ENCODE results near the gene KRT33B.
"Not testable (repeated sequence)": the region's sequence is repeated elsewhere in the genome, so short reads cannot be mapped to it uniquely, and the experiment has no call there.

Gene KRT33B

DNA sequence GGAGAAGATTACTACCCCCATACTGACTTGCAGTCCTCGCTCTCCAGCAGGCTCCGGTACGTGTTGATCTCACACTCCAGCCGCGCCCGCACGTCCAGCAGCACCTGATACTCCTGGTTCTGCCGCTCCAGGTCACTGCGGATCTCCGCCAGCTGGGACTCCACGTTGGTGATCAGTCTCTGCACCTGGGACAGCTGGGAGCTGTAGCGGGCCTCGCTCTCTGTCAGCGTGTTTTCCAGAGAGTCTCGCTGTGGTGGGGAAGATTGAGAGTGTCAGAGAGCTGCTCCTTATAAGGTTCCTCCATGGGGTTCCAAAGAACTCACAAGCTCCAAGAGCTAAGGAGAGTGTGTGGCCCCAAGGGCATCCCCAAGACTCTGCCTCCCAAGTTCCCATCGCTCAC lies 23.2 kb downstream of the KRT33B start:
- not testable (repeated sequence) for DNase-seq (ENCODE audit: low read depth)

DNA sequence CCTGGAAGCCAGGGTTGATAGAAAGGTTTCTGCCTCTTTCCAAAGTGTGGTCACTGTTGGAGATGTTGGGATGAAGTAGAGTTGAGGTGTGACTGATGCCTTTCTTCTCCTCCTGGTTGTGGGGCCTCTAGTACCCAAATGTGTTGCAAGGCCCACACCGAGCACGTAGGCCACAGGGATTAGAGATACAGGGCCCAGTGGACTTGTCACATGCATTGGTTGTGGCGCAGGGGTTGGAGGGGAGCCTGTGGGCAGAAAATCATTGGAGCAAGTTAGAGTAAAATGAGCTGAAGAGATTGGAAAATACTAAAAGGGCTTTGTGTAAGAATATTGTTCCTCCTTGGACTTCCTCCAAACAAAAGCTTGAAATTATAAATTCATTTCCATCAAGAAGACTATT lies 23.6 kb downstream of the KRT33B start:
- DNase-seq (ENCODE audit: low read depth): no peak

GRCh38 chr17:41343029-41343428 lies 26.6 kb downstream of the KRT33B start:
- no peak for DNase-seq (ENCODE audit: low read depth)

DNA sequence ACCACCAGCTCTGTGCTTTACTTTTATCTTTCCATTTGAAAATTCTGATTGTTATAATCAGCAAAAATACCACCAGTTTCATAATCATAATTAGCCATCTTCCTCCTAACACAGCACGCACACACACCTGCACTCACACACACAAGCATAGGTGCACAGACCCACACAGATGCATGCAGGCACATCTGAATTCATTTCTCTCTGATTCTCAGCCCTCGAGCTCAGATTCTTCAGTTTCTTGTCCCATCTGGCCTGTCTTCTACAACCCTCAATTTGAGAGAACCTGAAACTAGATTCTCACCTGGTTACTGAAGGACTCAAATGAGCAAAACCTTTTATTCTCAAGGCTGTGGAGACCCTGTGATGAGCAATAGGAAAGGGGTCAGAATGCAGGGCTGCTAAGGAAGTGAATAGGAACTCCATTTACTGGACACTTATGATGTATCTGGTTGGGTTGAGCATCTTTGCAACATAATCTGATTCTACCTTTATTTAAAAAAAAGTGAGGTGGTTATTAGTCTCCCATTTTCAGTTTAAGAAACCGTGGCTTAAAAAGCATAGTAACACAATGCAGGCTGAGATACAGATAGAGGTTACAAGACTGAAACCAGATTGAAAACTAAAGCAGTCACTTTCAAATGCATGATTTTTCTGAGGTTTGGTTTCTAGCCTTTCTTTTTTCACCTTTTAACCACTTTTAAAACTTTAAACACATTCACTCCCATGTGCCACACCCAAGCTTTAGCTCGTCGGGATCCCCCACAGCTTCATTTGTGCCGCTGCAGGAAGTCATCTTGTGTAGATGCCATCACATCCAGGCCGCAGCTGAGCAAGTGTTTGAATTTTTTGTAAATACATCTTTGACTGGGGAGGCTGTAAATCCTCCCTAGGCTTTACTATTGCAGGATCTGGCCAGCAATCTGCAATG lies 28.4 kb downstream of the KRT33B start:
- DNase-seq (ENCODE audit: low read depth): no peak

GRCh38 chr17:41340494-41340893 lies 29.1 kb downstream of the KRT33B start:
- no peak for DNase-seq (ENCODE audit: low read depth)

GRCh38 chr17:41339571-41340172 lies 29.9 kb downstream of the KRT33B start:
- no peak for DNase-seq (ENCODE audit: low read depth)

GRCh38 chr17:41338961-41339485 lies 30.6 kb downstream of the KRT33B start:
- DNase-seq (ENCODE audit: low read depth): peak; percentile 37

GRCh38 chr17:41335747-41336146 lies 33.9 kb downstream of the KRT33B start:
- no peak for DNase-seq (ENCODE audit: low read depth)

- DNase-seq (ENCODE audit: low read depth): no peak
These were observed 35.0 kb downstream of the KRT33B start for GRCh38 chr17:41334385-41335305.

GRCh38 chr17:41333836-41334235 lies 35.8 kb downstream of the KRT33B start:
- DNase-seq (ENCODE audit: low read depth): no peak

DNA sequence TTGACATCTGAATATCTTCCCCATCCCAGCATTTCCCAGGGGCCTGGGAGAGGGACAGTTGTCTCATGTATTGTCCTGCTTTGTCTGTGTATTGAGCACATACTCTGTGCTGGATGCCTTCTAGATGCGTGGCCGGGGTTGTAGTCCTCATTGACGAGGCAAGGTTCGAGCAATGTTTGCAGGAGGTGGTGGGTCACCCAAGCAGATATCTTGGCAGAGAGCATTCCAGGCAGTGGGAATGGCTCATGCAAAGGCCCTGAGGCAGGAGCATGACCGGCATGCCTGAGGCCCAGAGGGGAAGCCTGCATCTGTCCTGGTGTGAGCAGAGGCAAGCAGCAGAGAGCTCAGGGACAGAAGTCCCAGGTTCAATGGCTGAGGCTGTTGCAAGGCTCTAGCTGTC lies 36.5 kb downstream of the KRT33B start:
- no peak for DNase-seq (ENCODE audit: low read depth)

- DNase-seq (ENCODE audit: low read depth): no peak
These were observed 37.4 kb downstream of the KRT33B start for GRCh38 chr17:41332239-41332638.

DNA sequence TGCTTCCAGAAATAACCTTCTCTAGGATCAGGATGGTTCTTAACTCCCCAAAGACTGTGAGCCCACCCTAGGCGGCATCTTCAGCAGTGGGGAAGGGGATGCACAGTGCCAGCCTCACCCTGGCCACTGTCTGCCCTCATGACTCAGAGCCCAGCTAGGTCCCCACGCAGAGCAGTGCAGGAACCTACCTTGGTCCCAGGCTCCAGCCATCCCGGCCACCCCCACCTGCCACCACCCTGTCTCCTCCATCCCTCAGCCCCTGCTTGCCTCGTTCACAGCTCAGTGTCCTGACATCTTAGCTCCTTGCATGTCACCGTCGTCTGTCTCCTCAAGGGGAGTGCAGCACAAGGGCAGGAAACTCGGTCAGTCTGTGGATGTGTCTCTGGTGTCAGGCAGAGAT lies 38.0 kb downstream of the KRT33B start:
- no peak for DNase-seq (ENCODE audit: low read depth)

DNA sequence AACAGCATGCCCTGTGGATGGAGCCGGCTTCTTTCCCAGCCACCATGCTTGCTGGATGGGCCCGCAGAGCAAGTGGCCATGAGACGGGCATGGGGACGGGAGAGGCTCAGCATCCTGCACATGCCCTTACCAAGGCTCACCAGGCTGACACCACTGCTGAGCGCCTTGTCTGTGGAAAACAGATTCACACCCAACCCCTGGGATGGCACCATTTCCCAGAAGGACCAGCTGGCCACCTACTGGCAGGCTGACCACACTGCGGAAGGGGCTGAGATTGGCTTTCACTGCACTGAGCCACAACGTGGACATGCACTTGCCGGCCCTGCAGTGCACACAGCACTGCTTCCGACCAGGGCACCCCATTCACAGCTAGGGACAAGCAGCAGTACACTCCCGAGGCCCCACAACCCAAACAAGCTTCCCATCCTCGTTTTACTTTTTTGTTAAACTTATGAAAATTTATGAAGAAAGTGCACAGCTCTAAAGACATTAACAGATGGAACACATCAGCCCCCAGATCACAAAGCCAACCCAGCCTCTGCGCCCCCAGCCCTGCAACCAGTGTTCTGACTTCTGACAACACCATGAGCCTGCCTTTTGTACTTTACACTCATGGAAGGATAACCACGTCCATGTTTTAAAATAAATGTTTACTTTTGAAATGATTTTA lies 40.2 kb downstream of the KRT33B start:
- no peak for DNase-seq (ENCODE audit: low read depth)

DNA sequence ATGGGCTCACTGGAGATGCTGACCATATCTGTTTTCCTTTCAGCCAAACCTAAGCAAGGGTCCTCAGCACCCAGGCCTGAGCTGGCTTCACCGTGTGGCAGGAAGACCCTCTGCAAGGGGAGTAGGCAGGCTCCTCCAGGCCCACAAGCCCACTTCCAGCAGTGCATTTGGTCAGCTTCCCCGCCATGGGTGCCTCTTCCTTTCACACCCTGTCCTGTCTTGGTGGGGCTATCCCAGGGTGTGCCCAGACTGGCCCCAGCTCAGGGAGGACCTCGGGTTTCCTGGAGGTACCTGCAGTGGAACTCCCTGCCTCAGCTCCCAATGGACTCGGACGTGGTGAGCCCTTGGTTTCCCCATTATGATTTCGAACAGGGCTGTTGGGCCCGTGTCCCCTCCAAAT lies 41.4 kb downstream of the KRT33B start:
- no peak for DNase-seq (ENCODE audit: low read depth)

- no peak for DNase-seq (ENCODE audit: low read depth)
These were observed 42.0 kb downstream of the KRT33B start for GRCh38 chr17:41327411-41328120.

DNA sequence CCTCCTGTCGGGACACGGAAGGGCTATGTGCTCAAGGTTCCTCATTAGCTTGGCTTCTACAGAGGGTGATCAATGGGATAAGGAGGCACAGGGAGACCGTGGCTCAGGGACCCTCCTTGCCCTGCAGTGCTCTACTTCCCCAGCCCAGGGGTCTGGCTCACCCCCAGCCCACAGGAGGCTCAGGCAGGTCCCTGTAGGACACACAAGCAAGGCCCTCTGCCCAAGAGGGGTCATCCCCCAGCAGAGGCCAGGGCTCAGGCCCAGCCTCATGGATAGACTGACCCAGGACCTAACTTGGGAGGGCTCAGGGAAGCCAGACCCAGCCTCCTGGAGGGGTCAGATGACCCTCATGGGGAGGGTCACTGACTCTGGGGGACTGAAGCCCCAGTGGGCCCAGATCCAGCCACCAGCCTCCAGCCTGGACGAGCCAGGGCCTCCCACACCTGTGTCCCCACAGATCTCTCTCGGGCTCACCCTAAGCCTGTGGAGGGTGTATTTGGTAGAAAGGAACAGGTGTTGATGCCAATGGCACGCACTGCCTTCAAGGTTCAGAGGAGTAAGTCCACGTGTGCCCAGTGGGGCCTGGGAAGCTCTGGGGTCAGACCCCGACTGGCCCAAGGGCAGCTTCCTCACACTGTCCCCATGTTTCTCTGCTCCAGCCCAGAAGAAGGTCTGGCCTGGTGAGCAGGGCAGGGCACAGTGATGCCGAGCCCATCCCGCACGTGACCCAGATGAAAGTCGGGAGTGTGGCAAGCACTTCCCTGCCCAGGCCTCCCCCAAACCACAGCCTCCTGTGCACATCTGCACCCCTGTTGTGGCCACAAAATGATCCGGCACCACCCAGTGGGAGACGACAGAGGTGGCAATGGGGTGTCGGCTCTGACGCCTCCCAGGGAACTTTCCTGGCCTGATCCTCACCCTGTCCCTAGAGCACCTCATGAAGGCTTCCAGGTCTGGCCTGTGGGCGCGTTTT lies 43.2 kb downstream of the KRT33B start:
- no peak for DNase-seq (ENCODE audit: low read depth)

DNA sequence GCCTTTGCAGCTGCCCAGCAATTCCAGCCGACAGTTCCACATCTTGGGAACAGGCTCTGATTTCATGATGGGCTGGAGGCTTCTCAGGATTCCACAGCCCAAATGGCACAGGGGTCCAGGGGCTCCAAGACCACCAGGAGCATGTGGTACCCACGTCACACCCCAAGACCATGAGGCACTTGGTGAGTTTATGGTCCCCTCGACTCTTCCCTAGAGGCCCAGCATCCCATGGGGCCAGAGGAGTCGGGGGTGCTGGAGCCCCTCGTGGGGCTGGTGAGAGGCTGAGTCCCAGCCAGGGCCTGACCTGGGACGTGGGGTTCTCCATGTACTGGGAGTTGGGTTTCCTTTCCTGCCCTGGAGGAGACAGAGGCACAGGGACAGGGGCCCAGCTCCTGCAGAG lies 44.0 kb downstream of the KRT33B start:
- DNase-seq (ENCODE audit: low read depth): no peak

GRCh38 chr17:41325126-41325525 lies 44.5 kb downstream of the KRT33B start:
- no peak for DNase-seq (ENCODE audit: low read depth)

Data from activated gamma-delta T cell treated with anti-CD3 and anti-CD28 coated beads, Interleukin-2, amount 50 U/mL, for 16 hours (primary cell).